Measurements from ENCODE around the gene LHFPL2. TPM values are rescaled to one million over a fixed set of nuclear protein-coding genes. Genes with fewer than 3 reads are reported as not detected.
A peak's percentile ranks its signal among the peaks of the same experiment; 100 is the strongest.

Gene LHFPL2
- polyA plus RNA-seq, 3 donors = 46.8 to 49.0 (median 48.5) TPM

DNA sequence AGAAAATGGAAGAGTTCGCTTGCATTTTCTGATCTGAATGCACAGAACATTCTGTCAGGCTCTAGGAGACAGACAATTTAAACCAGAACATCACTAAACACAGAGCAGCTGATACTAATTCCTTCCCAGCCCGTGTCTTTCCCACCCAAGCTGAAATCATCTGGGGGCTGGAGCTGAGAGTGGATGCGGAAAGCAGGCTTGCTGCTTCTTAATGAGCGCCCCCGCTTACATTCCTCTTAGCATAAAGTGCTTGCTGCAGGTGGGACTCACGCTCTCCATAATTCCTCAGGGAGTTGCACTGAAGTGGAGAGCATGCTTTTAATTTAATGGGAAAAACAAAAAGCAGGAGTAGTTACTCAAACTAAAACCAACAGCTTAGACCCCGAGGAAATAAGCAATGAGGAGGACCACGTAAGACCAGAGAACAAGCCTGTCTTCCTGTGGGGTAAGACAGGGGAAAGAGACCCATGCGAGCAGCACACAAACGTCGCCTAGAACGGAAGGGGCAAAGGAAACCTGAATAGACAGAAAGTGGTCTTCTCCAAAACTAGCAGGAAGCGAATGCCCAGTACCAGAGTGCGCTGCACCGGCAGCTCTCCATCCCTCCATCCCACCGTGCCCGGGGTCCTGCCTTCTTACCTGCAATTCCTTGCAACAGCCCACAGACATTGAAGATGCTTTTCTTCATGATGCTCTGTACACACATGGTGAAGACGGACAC is 139.3 kb downstream of the LHFPL2 start:
- DNase-seq (ENCODE audit: low read depth in 3 of 3, low spot score in 2 of 3) = no peak

DNA sequence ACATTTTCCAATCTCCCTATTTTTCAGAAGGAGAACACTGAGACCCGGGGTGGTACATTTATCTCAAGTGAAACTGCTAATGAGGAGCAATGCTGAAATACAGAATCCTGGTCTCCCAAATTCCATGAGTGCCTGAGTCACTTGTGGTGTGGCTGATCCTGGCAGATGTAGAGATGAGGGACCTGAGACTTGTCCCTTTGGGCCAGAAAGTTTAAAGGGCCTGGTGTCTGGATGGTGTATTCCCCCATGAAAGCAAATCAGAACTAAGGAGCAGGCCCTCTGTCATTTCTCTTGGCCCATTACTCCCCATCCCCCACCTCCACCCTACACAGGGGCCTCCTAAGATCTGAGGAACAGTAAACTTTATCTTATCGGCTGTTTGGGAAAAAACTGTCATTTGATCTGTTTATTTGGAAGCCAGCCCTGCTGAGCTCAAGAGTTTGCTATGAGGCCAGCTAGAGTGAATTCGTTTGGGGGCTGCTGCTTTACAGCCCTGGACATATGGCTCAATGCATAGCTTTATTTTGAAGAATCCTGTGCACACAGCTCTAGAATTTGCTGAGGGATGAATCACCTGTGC is 140.3 kb downstream of the LHFPL2 start:
- DNase-seq (ENCODE audit: low read depth in 3 of 3, low spot score in 2 of 3) = no peak

DNA sequence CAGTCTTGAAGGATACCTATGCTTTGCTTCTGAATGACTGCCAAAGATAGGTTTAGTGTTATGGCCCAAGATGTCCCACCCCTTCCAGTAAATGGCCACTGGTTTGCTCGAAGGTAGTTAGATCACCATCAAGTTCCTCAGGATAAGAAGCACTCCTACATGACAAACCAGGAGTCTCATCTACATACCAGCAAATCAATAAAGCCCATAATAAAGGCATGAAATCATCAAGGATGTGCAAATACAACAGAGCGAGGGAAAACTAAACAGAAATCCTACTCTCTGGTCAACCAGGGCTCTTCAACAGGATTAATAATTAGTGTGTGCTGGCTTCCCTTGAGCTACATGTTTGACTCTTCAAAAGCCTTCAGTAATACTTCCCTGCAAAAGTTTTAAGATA is 141.0 kb downstream of the LHFPL2 start:
- DNase-seq (ENCODE audit: low read depth in 3 of 3, low spot score in 2 of 3) = no peak

DNA sequence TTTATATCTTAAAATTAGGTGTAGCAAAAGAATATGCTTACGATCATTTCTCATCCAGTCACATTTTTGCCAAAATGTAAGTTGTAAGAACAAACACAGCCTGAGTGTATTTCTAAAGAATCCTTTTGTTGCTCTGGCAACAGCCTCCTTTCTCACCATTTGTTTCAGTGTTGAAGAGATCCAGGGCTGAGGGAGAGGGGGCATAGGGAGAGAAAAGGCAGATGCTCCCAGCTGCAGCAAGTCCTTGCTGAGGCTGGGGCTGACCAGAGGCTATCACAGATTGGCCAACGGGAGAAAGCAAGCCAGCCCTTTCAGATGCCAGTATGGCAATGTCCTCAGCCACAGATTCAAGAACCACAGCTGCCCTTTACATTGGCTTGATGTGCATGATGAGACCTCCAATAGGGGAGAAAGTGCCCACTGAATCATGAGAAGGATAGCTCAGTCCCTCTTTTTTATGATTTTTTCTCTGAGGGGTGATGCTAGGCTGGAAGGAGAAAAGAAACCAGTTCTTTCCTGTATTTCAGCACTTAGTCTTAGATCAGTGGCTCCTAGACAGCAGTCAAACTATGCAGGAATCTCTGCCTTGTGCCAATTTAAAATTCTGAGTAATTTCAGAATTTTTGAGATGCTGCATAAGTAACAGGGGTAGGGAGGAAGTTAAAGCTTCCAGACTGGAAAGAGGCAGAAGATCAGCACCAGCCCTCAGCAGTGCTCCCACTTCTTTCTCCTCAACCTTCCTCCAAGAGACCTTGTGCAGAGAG is 142.1 kb downstream of the LHFPL2 start:
- no peak for DNase-seq (ENCODE audit: low read depth in 3 of 3, low spot score in 2 of 3)

DNA sequence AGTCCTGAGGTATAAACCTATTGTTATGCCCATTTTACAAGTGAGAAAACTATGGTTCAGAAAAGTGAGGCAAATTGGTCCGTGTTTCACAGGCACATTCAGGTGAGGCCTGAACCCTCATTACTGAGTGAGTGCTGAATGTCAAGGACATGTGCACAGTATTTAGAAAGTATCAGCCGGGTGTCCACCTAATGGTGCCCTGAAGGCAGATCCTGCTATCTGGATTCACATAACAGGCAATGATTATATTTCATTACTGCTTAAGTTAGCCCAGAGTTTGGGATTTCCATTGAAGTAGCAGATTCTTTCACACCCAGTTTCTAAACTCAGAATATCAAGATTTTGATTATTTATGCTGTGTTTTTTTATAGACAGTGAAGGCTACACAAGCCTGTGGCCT is 142.7 kb downstream of the LHFPL2 start:
- DNase-seq (ENCODE audit: low read depth in 3 of 3, low spot score in 2 of 3) = no peak

DNA sequence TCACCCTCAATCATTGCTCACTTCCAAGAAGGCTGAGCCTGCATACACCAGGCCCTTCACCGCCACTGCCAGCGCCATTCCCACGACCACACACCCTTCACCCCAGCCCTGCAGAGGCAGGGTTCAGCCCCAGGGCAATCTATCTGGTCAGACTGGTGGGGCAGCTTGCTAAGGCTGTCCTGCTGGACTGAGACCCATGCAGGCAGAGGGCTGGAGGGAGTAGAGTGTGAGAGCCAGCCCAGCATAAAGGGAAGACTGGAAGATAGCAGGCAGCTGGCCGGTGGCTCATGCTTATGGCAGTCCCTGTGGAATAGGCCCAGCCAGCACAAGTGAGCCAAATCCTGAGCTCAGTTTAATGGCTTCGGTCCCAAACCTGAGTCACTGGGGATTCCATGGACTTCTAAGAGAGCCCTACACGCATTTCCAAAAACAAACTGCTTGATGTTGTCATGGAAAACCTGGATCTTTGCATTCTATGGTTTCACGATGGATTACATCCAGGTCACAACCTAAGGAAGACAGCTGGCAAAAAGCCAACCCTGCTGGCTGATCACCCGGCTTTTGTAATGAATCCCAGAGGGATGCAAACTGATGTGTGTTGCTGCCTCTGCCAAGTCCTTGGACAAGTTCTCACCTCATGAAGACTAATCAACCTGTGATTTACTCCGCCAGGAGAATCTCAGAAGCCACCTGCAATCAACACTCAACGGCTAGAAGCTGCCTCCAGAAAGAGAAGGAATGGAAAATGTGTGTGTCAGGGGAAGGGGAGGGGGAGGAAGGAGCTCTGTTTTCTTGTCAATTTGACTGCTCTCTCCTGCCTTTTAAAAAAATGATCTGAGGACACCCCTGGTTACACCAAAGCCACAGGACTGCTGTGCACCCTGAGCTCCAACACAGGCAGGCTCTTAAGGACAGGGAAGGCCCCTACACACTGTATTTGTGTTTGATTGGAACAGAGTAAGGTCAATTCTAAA is 143.6 kb downstream of the LHFPL2 start:
- DNase-seq (ENCODE audit: low read depth in 3 of 3, low spot score in 2 of 3) = peak; percentile 60 to 77 (median 76)

DNA sequence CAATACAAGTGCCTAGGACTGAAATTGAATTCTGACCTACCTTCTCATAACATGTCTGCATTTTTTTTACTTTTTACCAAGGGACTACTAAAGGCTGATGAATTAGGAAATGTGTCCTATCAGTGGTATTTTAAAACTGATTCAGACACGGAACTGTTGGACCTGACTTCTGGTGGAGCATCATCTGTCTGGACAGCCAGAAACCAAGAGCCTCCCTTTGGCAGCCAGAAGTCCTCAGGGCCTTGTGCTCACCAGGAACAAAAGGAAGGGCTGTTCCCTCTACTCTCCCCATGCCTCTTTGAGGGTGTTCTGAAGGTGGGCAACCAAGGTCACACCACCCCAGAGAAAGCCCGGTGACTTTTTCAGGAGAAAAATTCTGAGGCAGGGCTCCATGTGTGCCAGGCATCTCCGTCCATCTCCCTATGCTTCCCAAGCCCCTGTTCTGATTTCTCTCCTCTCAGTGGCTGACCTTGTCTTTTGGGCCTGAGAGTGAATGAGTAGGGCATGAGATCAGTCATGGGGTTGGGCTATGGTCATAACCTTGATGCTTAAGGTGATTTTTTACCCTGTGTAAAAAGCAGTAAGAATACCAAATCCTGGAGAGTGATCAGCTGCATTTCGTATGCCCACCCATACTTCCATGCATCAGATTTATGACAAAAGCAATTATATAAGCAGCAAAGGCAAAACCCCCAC is 144.5 kb downstream of the LHFPL2 start:
- DNase-seq (ENCODE audit: low read depth in 3 of 3, low spot score in 2 of 3) = no peak

DNA sequence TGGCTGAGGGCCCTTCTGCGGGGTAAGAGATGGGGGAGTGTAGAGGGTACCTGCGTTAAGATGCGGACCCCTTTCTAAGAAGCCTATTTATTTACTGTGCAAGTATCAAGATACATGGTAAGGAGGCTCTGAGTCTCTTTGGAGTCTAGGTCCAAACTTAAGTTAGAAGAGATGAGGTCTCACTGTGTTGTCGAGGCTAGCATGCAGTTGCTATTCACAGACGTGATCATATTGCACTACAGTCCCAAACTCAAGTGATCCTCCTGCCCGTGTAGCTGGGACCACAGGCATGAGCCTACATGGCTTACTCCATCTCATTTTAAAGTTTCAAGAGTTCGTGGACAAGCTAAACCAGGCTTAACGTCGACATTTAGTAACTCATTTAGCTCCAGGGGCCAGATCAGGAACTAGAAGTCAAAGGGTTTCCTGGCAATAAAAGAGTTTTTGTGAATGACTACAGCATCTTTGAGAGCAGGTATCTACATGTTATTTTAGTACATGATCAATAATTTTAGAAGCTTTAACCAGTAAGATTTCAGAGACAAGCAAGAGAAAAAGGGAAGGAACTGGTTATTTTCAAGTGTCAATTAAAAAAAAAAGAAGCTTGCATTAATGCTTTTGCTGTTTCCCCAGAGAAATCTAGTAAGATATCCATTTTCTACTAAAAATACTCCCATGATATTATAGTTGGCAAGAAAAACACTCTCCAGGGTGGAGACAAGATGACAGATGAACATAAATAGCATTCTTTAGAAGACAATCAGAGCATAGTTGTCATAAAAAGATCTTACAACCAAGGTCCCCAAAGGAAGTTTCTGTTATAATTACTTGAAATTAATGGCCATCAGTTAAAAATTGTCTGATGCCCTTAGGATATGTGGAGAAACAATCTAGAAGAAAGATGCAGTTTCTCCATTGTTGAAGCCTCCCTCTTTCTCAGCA is 146.9 kb downstream of the LHFPL2 start:
- DNase-seq (ENCODE audit: low read depth in 3 of 3, low spot score in 2 of 3) = no peak

DNA sequence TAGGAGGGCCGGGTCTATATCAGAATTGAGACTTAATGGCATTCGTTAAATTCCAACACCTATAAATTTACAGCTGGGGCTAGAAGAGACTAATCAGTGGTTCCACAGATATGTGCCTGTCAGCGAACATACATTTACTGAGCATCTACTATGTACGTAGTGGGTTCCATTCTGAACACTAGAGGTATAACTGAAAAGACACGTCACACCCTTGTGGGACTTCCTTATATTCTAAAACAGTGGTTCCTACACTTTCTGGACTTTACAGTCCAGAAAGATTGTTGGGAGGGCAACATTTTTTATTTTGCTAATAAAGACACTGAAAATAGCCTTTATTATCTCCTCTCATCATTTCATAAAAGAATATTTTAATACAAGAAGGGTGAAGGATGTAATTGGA is 147.7 kb downstream of the LHFPL2 start:
- no peak for DNase-seq (ENCODE audit: low read depth in 3 of 3, low spot score in 2 of 3)

DNA sequence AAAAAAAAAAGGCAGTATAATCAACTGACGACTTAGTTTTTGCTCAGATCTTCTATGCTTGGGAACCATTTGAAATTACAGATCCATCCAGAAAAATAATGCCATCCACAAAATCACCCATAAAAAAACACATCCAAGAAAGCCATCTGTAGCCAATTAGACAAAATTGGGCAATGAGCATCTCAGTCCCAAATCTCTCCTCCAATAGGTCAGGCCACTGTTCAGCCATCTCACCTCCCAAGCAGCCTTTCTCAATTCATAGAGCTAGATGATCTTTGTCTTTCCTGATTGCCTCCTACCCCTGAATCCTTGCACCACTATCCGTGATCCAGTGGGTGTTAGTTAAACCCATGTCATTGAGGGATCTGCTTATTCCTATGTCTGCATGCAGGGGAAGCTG is 148.5 kb downstream of the LHFPL2 start:
- DNase-seq (ENCODE audit: low read depth in 3 of 3, low spot score in 2 of 3) = no peak

DNA sequence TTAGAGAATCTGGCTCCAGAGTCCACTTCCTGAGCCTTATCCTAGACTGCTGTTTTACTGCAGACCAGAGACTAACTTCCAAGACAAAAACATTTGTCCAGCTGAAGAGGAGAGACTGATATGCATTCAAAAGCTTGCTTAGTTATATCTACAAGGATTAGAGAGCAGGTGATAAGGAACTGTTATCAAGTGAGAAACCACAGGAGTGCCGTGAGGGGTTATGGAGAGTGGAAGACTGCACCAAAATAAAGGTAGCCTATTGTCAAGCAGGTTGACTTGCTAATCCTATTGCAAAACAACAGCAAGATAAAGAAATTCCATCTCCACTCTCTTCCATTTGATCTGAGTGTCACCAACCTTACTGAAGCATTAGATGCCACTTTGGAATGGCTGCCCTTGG is 149.1 kb downstream of the LHFPL2 start:
- DNase-seq (ENCODE audit: low read depth in 3 of 3, low spot score in 2 of 3) = no peak

DNA sequence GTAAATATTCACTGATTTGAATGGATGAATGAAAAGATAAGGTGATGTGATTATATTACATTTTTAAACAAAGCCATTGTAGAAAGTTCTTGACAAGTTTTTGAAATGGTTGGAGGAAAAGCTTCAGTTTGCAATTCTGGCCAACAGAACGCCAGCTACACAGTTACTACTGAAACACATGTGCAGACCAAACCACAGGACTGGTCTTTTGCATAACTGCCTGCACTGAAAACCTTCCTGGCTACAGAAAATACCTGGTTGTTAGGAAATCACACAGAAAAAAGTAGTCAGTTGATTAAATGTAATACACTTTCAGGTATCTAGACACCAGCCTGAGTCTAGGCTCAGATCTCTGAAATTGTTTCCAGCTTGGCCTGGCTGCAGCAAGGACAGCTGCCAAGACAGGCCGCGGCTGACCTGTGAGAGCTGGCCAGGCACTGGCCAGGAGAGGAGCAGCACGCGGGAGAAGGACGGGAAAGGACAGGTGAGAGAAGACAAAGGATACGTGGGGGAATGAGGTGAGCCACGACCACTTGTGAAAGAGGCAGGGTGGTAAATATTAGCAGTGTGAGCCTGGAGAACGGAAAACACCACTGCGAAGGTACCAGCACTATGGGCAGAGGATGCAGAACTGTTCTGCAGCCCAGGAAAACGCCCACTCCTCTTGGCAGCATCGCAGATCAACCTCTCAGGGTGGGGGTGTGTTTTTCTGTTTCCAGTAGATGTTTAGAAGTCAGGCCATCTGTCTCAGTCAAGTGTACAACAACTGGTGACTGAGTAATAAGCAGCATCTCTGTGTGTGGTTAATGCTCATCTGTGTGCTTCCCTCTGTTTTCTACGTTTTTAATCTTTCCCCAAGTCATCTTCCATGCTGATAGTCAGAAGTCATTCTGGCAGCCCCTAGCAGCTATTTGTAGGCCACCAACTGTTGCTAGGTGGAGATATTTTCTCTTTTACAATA is 150.7 kb downstream of the LHFPL2 start:
- DNase-seq (ENCODE audit: low read depth in 3 of 3, low spot score in 2 of 3) = no peak

DNA sequence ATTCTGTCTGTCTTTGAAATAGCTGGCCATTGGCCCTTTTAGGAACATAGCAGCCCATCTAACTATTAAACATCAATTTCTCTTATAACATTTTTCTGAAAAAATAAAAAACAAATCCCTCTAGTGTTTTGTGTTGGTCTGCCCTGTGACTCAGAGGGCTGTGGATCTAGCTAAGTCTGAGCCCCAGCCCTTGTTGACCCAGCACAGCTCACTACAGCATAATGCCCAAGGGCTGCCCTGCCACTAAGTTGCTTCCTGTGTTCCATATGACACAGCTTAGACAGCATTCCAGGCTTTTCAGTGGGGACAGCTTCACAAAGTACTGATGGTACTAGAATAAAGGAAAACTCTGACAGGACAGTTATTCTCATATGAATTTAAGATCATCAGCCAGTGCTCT is 152.2 kb downstream of the LHFPL2 start:
- DNase-seq (ENCODE audit: low read depth in 3 of 3, low spot score in 2 of 3) = no peak

DNA sequence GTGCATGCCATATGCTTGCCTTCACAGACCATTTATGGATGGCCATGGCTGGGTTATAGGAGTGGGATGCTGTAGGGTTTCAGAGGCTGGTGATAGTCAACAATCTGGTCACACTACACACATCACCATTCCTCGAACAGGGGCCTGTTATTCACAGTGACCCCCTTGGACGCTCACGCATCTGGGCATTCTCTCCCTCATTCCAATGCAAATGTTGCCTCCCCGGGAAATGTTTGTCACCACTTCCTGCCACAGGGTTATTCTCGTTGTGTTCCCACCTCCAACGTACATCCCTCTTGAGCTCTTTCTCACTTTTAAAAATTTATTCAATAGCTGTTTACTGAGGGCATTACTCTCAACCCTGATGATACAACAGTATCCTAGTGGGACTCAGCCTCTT is 152.8 kb downstream of the LHFPL2 start:
- no peak for DNase-seq (ENCODE audit: low read depth in 3 of 3, low spot score in 2 of 3)

DNA sequence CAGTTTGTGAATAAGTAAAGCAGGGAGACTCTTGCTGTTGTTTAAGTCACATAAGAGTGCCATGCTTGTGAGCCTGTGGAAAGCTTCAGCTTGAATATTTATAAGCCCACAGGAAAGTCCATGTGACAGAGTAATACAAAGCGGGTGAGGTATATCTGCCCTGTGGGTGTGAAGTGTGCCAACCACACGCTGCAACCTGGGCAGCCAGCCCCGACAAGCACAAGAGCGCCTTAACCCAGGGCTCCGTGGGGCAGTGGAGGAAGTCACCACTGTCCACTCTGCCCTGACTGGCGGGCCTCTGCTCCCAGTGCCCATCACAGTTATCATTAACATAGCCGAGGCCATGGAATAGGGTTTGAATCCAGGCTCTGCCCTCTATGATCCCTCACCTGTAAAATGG is 155.9 kb downstream of the LHFPL2 start:
- DNase-seq (ENCODE audit: low read depth in 3 of 3, low spot score in 2 of 3) = no peak

DNA sequence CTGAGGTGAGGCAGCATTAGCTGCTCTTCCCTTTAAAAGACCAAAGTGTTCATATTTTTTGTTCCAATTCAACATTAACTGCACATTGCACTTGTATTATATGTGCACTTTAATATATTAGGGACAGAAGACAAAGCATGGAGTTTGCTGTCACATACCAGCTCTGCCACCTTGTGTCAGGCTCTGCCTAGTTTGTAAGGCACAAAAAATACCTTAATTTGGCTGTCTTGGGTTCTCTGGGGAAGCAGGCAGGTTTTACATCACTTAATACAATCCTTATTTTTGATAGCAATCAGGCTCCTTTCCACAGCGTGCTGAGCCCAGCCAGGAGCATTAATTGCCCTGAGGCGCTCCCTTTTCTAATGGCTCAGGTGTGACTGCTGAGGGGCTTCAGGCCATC is 156.3 kb downstream of the LHFPL2 start:
- no peak for DNase-seq (ENCODE audit: low read depth in 3 of 3, low spot score in 2 of 3)

DNA sequence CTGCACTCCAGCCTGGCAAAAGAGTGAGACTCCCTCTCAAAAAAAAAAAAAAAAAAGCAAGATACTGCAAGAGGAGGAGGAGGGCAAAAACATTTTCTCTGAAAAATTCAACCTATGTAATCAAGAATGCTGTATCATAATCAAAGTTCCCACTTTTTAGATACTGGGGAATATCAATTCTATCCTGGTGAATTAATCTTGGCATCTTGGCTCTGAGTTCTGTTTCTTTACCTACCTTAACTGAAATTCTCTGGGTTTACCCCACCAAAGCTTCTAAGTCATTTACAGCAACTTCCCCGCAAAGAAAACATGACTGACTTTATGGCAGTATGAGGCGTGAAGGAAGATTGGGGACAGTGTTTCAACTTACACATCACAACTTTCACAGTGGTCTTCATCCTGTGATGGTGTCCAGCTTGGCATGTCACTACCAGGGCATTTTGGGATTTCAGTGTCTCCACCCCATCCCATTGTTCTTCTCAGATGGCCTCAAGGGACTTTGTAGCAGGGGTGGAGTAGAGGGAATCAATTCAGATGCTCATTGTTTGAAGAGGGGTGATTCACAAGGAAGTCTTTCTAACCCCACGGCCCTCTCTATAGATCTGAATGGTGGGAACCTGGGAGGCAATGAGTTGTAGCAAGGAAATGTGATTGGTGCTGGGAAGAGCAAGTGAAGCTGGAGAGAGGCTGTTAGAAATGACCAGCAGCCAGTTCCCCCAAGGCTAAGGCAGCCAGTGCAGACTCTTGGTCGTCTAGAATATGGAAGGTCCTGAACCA is 157.7 kb downstream of the LHFPL2 start:
- DNase-seq (ENCODE audit: low read depth in 3 of 3, low spot score in 2 of 3) = no peak

All from right renal cortex interstitium (tissue), 3 donors.